Neural progenitor cell (in vitro differentiated cells): ENCODE results near the gene NCEH1.

ENCODE experiments used
- EZH2phosphoT487 ChIP-seq: fragments of 200-600 bp; sonication (generic); IDR thresholded peaks from 2 replicates; pipeline ENCODE4 v1.6.1; 2017; ENCODE audit warnings: antibody characterized with exemption
- TF ChIP-seq, protein P1 (sequence below): fragments of 200-600 bp; sonication (generic); IDR thresholded peaks from 2 replicates; pipeline ENCODE4 v1.5.1; 2017; ENCODE audit warnings: antibody characterized with exemption, mild to moderate bottlenecking

- TF ChIP-seq, protein P1, sequence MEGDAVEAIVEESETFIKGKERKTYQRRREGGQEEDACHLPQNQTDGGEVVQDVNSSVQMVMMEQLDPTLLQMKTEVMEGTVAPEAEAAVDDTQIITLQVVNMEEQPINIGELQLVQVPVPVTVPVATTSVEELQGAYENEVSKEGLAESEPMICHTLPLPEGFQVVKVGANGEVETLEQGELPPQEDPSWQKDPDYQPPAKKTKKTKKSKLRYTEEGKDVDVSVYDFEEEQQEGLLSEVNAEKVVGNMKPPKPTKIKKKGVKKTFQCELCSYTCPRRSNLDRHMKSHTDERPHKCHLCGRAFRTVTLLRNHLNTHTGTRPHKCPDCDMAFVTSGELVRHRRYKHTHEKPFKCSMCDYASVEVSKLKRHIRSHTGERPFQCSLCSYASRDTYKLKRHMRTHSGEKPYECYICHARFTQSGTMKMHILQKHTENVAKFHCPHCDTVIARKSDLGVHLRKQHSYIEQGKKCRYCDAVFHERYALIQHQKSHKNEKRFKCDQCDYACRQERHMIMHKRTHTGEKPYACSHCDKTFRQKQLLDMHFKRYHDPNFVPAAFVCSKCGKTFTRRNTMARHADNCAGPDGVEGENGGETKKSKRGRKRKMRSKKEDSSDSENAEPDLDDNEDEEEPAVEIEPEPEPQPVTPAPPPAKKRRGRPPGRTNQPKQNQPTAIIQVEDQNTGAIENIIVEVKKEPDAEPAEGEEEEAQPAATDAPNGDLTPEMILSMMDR = peak; percentile 87
- TF ChIP-seq EZH2phosphoT487 = no peak
Observed at GRCh38 chr3:172673210-172673679, 37.6 kb downstream of the NCEH1 start.
